Pancreas (tissue), 10 donors: ENCODE data around the gene COL5A1. TPM values are rescaled to one million over a fixed set of nuclear protein-coding genes. Genes with fewer than 3 reads are reported as not detected.

Experiments
- ATAC-seq, 4 donors: fragments of 200-7000 bp; cut with Tn5 transposase; one replicate each; pipeline versions ENCODE4 v1.8.0 to v1.9.1; 2020; ENCODE audit warnings: mild to moderate bottlenecking in 4 of 4, moderate library complexity in 4 of 4
- DNase-seq, 6 donors: peaks; one replicate each; pipeline ENCODE4 v3.0.0-alpha.2; 2020
- FAIRE-seq: peaks from 2 replicates; lab custom pipeline; 2012; peaks lifted over from hg19 to GRCh38; lab: Jason Lieb, UNC
- H3K27ac ChIP-seq, 4 donors: fragments of 200-600 bp; sonication (generic); 1 replicate in 3 of 4; 2 replicates in 1 of 4; pipeline versions ENCODE4 v1.5.0 to v1.8.0; 2020
- H3K27me3 ChIP-seq, 4 donors: fragments of 200-600 bp; one replicate each; pipeline ENCODE4 v1.8.0; 2021
- H3K36me3 ChIP-seq, 3 donors: fragments of 200-600 bp; sonication (generic) in 1 of 3; one replicate each; pipeline versions ENCODE4 v1.5.0 to v1.8.0; 2020 to 2021
- H3K4me1 ChIP-seq, 3 donors: fragments of 200-600 bp; one replicate each; pipeline ENCODE4 v1.8.0; 2021
- H3K4me3 ChIP-seq, 4 donors: fragments of 200-600 bp; sonication (generic) in 2 of 4; one replicate each; pipeline versions ENCODE4 v1.5.0 to v1.8.0; 2020 to 2021
- H3K9me3 ChIP-seq, 4 donors: fragments of 200-600 bp; one replicate each; pipeline ENCODE4 v1.8.0; 2021
- WGBS, 2 donors: extraction: QIAGEN DNeasy Blood & Tissue Kit; methylation state at CpG; one replicate each; pipeline ENCODE4 v1.1.7; 2013; 5-methylcytosine and 5-hydroxymethylcytosine counted together
- intact Hi-C, 3 donors: fragments of 100-400 bp; cut with DNase I; formaldehyde crosslinking; loops; one replicate each; pipeline versions ENCODE4 v1.11.1 to v1.14.2; 2022
- polyA plus RNA-seq, 2 donors: library from polyadenylated mRNA; stranded (reverse); fragments of 200-250 nt; gene quantifications; one replicate each; pipeline ENCODE4 v1.2.3, GENCODE V29; 2013
- total RNA-seq, 6 donors: library from RNA; stranded (reverse); fragmentation: NEBNext Ultra II Directional in 4 of 6; extraction: Animal tissue kit (Norgen Biotek cat#: 25700) in 4 of 6; gene quantifications; one replicate each; pipeline versions ENCODE4 v1.2.1 to v1.2.4, GENCODE V29; 2021 to 2023
- TF ChIP-seq, protein P1 (sequence below), 4 donors: fragments of 200-600 bp; sonication (generic) in 3 of 4; IDR thresholded peaks; one replicate each; pipeline versions ENCODE4 v1.5.0 to v1.8.0; 2021; ENCODE audit warnings: antibody characterized with exemption in 4 of 4
- donor health status: healthy with polysubstance abuse.
- donor health status: DM: no; HTN: no; CAD: no; lungs with moderate emphysema.
- donor health status: DM: no; HTN: no; CAD: no.
- donor health status: control.
- donor health status: control.
- donor health status: Bipolar disorder and iron deficiency.
- donor health status: DM: yes; HTN: yes; CAD: no.
- donor health status: DM: no; HTN: no; CAD: no.
- donor health status: DM: no; HTN: no; CAD: no.
- donor health status: DM: yes; HTN: yes; CAD: no.

The COL5A1 gene
- total and polyA plus RNA-seq, 8 donors = 1.2 to 62.8 (median 3.5) TPM

DNA sequence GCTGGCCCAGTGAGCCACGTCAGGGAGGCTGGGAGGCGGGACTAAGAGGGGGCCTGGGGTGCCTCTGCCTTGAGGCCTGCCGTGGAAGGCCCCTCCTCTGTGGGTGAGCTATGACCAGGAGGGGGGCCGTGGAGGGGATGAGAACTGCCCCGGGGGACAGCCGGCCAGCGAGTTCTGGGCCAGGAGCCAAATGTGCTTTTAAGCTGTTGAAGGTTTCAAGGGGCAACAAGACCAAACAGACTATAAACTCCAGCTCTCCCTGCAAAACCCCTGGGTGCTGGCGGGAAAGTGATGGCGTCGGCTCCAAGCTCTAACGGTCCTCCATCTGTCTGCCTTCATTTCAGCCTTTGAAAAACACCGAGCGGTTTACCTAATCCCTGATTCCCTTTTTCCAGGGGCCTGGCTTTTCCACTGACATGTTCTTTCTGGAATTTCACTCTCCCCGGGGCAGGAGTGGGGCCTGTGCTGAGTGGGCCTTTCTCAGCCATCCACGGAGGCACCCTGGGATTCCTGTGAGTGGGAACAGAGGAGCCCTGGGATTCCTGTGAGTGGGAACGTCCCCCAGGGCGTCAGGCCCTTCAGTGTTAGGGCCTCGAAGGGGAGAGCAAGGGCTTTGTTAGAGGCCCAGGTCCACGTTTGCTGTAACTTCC is 65.6 kb downstream of the COL5A1 start:
- Histone ChIP-seq H3K27me3 (no peaks in the 10 kb centered on the region), H3K4me3 (no peak overlapping the region), H3K4me1 (no peaks in the 10 kb centered on the region), H3K27ac (no peak overlapping the region), H3K36me3 (no peaks in the 10 kb centered on the region), H3K9me3 (no peaks in the 10 kb centered on the region)
- no peak for FAIRE-seq
- TF ChIP-seq, protein P1, sequence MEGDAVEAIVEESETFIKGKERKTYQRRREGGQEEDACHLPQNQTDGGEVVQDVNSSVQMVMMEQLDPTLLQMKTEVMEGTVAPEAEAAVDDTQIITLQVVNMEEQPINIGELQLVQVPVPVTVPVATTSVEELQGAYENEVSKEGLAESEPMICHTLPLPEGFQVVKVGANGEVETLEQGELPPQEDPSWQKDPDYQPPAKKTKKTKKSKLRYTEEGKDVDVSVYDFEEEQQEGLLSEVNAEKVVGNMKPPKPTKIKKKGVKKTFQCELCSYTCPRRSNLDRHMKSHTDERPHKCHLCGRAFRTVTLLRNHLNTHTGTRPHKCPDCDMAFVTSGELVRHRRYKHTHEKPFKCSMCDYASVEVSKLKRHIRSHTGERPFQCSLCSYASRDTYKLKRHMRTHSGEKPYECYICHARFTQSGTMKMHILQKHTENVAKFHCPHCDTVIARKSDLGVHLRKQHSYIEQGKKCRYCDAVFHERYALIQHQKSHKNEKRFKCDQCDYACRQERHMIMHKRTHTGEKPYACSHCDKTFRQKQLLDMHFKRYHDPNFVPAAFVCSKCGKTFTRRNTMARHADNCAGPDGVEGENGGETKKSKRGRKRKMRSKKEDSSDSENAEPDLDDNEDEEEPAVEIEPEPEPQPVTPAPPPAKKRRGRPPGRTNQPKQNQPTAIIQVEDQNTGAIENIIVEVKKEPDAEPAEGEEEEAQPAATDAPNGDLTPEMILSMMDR (IDR thresholded peaks at IDR 0.05) = no peak
- WGBS, 2 donors = 42 to 45% methylated on average over 19 of the region's 19 CpGs
- intact Hi-C loops = no loop called here
- peak in 5 of 6 donors; percentile 33 to 81 (median 40) for DNase-seq
- peak; percentile 49 to 75 (median 65) for ATAC-seq

DNA sequence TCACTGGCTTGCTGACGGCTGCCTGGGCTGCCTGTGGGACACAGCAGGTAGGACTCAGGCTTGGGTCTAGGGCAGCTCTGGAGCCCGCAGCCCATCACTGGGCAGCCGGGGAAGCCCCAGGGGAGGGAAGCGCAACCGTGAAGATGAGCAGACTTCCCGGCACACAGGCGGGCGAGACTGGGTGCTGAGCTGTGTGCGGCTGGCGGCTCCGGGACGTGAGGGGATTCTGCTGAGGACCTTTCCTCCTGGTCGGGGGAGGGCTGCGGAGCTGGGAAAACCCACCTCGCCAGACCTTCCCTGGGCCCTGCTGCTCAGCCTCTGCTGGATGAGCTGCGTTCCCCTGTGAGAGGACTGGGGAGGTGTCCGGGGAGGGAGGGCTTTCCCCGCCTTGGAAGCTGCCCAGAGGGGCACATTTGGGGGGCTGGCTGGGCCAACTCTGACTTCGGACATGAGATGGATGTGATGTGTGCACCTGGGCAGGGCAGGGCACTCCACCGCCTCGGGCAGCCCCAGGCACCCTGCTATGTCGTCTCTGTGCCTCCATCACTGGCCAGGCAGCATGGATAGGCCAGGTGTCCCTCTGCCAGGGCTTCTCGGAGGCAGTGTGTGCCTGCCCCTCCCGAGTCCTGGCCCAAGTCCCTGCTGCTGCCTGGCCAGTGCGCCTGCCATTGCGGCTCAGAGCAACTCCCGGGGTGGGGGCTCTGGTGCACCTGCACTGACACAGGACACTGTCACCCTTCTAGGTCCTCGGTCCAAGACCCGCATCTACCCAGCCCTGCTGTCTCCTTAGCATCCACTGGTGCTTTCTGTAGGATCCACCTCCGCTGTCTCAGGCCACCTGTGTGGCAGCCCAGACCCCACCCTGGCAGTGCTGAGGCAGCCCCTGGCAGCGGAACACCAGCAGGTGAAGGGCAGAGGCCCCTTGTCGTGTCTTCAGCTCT is 66.4 kb downstream of the COL5A1 start:
- H3K4me3 ChIP-seq = no peak overlapping the region
- 66 to 77% methylated on average over 32 of the region's 32 CpGs for WGBS, 2 donors
- no peak for FAIRE-seq

DNA sequence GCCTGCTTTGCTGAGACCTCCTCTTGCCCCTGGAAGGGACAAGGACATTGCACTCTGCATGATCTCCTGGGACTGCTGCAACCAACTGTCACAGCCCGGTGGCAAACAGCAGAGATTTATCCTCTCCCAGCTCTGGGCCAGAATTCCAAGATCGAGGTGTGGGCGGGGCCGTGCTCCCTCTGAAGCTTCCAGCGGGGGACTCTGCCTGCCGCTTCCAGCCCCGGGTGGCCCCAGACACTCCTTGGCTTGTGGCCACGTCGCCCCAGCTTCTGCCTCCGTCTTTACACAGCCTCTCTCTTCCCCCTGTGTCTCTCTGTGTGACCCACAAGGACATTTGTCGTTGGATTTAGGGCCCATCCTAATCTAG is 67.1 kb downstream of the COL5A1 start:
- H3K27ac ChIP-seq = no peak overlapping the region
- no peak for ATAC-seq
- no peak overlapping the region for H3K4me3 ChIP-seq
- intact Hi-C loops = no loop called here
- TF ChIP-seq, protein P1 (IDR thresholded peaks at IDR 0.05) = no peak
- no peak for FAIRE-seq
- H3K9me3 ChIP-seq = no peaks in the 10 kb centered on the region
- H3K36me3 ChIP-seq = no peaks in the 10 kb centered on the region
- no peaks in the 10 kb centered on the region for H3K4me1 ChIP-seq
- whole genome bisulfite sequencing, 2 donors = 53 to 59% methylated on average over 11 of the region's 11 CpGs
- DNase-seq = peak in 2 of 6 donors; percentile 16 to 33
- no peaks in the 10 kb centered on the region for H3K27me3 ChIP-seq

More for the DNA sequence above, 66.4 kb downstream of the COL5A1 start:
- ATAC-seq (no peak), DNase-seq (peak in 2 of 6 donors; percentile 17 to 63)
- Histone ChIP-seq H3K36me3 (no peaks in the 10 kb centered on the region), H3K9me3 (no peaks in the 10 kb centered on the region), H3K27ac (no peak overlapping the region), H3K4me1 (no peaks in the 10 kb centered on the region), H3K27me3 (no peaks in the 10 kb centered on the region)
- intact Hi-C loops = no loop called here
- TF ChIP-seq, protein P1 (IDR thresholded peaks at IDR 0.05) = no peak

DNA sequence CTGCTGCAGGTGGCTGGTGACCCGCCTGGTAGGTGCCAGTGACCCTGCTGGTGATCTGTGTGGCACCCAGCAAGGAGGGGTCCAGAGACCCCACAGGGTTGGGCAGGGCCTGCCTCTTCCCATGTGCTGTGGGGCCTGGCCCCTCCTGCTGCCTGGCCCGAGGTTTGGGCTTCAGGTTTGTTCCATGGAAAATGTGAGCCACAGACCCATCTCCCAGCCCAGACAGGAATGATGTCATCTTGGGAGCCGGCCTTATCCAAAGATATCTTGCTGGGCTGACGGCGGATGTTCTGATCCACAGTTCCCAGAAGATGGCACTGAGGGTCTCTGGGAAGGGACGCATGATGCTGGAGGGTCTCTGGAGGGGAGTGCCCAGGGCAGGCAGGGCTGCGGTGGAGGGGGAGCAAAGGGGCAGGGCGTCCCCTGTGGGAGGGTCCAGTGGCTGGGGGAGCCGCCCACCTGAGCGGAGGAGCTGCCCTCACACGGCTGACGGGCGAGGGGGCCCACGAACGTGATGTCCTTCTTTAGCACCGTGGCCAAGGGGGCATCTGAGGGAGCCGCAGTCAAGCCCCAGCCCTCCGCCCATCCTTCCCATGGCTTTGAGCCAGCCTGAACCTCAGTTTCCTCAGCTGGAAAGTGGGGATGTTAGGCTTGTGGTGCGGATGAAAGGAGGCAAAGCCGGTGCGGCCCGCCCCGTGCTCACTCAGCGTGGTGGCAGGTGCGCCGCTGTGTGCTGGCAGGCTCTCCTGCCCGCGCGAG is 68.1 kb downstream of the COL5A1 start:
- no peaks in the 10 kb centered on the region for H3K27me3 ChIP-seq
- DNase-seq = peak in 2 of 6 donors; percentile 18 to 55
- H3K4me1 ChIP-seq = no peaks in the 10 kb centered on the region
- no peaks in the 10 kb centered on the region for H3K36me3 ChIP-seq
- WGBS, 2 donors = 69 to 78% methylated on average over 28 of the region's 29 CpGs
- ATAC-seq = peak in 1 of 4 donors; percentile 29
- TF ChIP-seq, protein P1 (IDR thresholded peaks at IDR 0.05) = no peak
- H3K4me3 ChIP-seq = no peak overlapping the region
- no peaks in the 10 kb centered on the region for H3K9me3 ChIP-seq
- no peak overlapping the region for H3K27ac ChIP-seq
- intact Hi-C loops = no loop called here
- FAIRE-seq = no peak
